SK-N-MC (cell line): ENCODE data around the gene FAM3B.

Experiments
- EZH2 ChIP-seq: fragments of 200-600 bp; sonication (generic); IDR thresholded peaks from one replicate; pipeline ENCODE4 v1.6.1; 2017; ENCODE audit warnings: antibody characterized with exemption
- POLR2AphosphoS5 ChIP-seq: IDR thresholded peaks from 2 replicates; pipeline ENCODE4 v1.6.1; 2012; ENCODE audit warnings: mild to moderate bottlenecking, low read depth, low read length, borderline replicate concordance

- TF ChIP-seq EZH2, result no peak
- no peak for TF ChIP-seq POLR2AphosphoS5
Observed at GRCh38 chr21:41350436-41351155, 34.0 kb downstream of the FAM3B start.
